Panc1 (cell line): ENCODE results near the gene CABCOCO1. TPM values are rescaled to one million over a fixed set of nuclear protein-coding genes. Genes with fewer than 3 reads are reported as not detected.

Source experiments
- ATAC-seq: fragments of 200-7000 bp; cut with Tn5 transposase; 2 replicates; pipeline ENCODE4 v1.9.1; 2020; ENCODE audit warnings: mild to moderate bottlenecking, moderate library complexity
- BruUV-seq: library from RNA; stranded (reverse); fragments of 400-500 nt; replicated peaks from 2 replicates; lab custom pipeline; 2021; lab: Mats Ljungman, UMichigan
- CTCF ChIA-PET: fragments of 300-600 bp; sonication (Branson Sonifier 250); formaldehyde crosslinking; loops from one replicate; lab custom pipeline; 2022; ENCODE audit warnings: antibody characterized with exemption; lab: Charles Lee
- POLR2A ChIA-PET: fragments of 300-600 bp; sonication (Branson Sonifier 250); formaldehyde crosslinking; loops from one replicate; lab custom pipeline; 2022; ENCODE audit warnings: antibody characterized with exemption; lab: Charles Lee
- DNase-seq: peaks from one replicate; pipeline ENCODE4 v3.0.0-alpha.2; 2010; ENCODE audit warnings: low read depth, low spot score
- H3K27ac ChIP-seq: 2 replicates; pipeline ENCODE4 v1.5.1; 2011; ENCODE audit warnings: mild to moderate bottlenecking, low read length, inconsistent platforms
- H3K27me3 ChIP-seq: fragments of 200-500 bp; sonication (Bioruptor generic); 2 replicates; pipeline ENCODE4 v1.6.0; 2014; ENCODE audit warnings: low read length, inconsistent platforms; ENCODE audit not compliant: control insufficient read depth, insufficient read depth
- H3K36me3 ChIP-seq: fragments of 200-500 bp; sonication (Bioruptor generic); 2 replicates; pipeline ENCODE4 v1.5.1; 2014; ENCODE audit warnings: inconsistent platforms, mild to moderate bottlenecking, low read length, moderate library complexity; ENCODE audit not compliant: control insufficient read depth, insufficient read depth
- H3K4me1 ChIP-seq: 2 replicates; pipeline ENCODE4 v1.5.1; 2011; ENCODE audit warnings: inconsistent platforms, mild to moderate bottlenecking, low read length, moderate library complexity; ENCODE audit not compliant: control insufficient read depth, insufficient read depth
- H3K4me3 ChIP-seq, 2 experiments: 2 replicates each; pipeline ENCODE4 v1.5.1; 2011 to 2012; ENCODE audit warnings: low read depth in 2 of 2, low read length in 2 of 2, mild to moderate bottlenecking in 2 of 2, inconsistent platforms in 1 of 2, moderate library complexity in 1 of 2
- H3K9me3 ChIP-seq: fragments of 200-500 bp; sonication (Bioruptor generic); 2 replicates; pipeline ENCODE4 v1.5.1; 2014; ENCODE audit warnings: low read depth, mild to moderate bottlenecking, inconsistent platforms, low read length, moderate library complexity; ENCODE audit not compliant: control insufficient read depth, insufficient read depth
- POLR2AphosphoS5 ChIP-seq: IDR thresholded peaks from 2 replicates; pipeline ENCODE4 v1.6.1; 2012; ENCODE audit warnings: mild to moderate bottlenecking, low read depth, low read length, moderate library complexity
- REST ChIP-seq, 2 experiments: IDR thresholded peaks; 2 replicates each; pipeline ENCODE4 v1.6.1; 2011 to 2012; ENCODE audit warnings: low read depth in 2 of 2, control low read depth in 1 of 2, low read length in 1 of 2, mild to moderate bottlenecking in 1 of 2, moderate library complexity in 1 of 2; ENCODE audit not compliant: insufficient read depth in 1 of 2
- SIN3A ChIP-seq: IDR thresholded peaks from 2 replicates; pipeline ENCODE4 v1.6.1; 2012; ENCODE audit warnings: low read depth, mild to moderate bottlenecking, low read length, moderate library complexity, borderline replicate concordance; ENCODE audit not compliant: insufficient read depth
- TCF7L2 ChIP-seq: IDR thresholded peaks from 2 replicates; pipeline ENCODE4 v1.6.1; 2011; ENCODE audit warnings: mild to moderate bottlenecking, low read depth, low read length, inconsistent platforms
- in situ Hi-C: cut with HindIII; loops from 2 replicates; pipeline ENCODE4 v1.10.0; 2016; ENCODE audit warnings: low sequenced_read_pairs, low pct_unique_long_range_greater_than_20kb
- intact Hi-C: fragments of 100-400 bp; cut with micrococcal nuclease; formaldehyde crosslinking; loops from one replicate; pipeline ENCODE4 v1.10.0; 2022; ENCODE audit not compliant: unreplicated experiment
- total RNA-seq: library from RNA; stranded (reverse); gene quantifications from one replicate; pipeline ENCODE4 v1.2.1, GENCODE V29; 2021; ENCODE audit not compliant: unreplicated experiment
- TF ChIP-seq, protein P1 (sequence below): fragments of 450-650 bp; IDR thresholded peaks from 2 replicates; pipeline ENCODE4 v1.5.1; 2017; ENCODE audit warnings: mild to moderate bottlenecking

CABCOCO1 gene
- total RNA-seq, 1 experiment from 2014 or later = 4.0 TPM

- ChIA-PET CTCF (no interaction called here), POLR2A (no interaction called here)
- ATAC-seq (peak; percentile 51; the same call in 1 of the 2 replicates), DNase-seq (no peak)
- Histone ChIP-seq H3K27ac (peak overlapping the region; percentile 69), H3K4me3 (no peak overlapping the region), H3K9me3 (no peaks in the 10 kb centered on the region), H3K4me1 (peaks cover 6% of the 10 kb centered on the region; the same call in 1 of the 2 replicates), H3K36me3 (no peaks in the 10 kb centered on the region), H3K27me3 (no peaks in the 10 kb centered on the region)
- intact Hi-C loops = no loop called here
- no TSS peak for BruUV-seq
- no peak for TF ChIP-seq POLR2AphosphoS5
- TF ChIP-seq REST (IDR thresholded peaks at IDR 0.05; ENCODE audit: insufficient read depth in 1 of 2, low read depth in 2 of 2, low read length in 1 of 2) = no peak
- TF ChIP-seq SIN3A = no peak
- TF ChIP-seq, protein P1, sequence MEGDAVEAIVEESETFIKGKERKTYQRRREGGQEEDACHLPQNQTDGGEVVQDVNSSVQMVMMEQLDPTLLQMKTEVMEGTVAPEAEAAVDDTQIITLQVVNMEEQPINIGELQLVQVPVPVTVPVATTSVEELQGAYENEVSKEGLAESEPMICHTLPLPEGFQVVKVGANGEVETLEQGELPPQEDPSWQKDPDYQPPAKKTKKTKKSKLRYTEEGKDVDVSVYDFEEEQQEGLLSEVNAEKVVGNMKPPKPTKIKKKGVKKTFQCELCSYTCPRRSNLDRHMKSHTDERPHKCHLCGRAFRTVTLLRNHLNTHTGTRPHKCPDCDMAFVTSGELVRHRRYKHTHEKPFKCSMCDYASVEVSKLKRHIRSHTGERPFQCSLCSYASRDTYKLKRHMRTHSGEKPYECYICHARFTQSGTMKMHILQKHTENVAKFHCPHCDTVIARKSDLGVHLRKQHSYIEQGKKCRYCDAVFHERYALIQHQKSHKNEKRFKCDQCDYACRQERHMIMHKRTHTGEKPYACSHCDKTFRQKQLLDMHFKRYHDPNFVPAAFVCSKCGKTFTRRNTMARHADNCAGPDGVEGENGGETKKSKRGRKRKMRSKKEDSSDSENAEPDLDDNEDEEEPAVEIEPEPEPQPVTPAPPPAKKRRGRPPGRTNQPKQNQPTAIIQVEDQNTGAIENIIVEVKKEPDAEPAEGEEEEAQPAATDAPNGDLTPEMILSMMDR = no peak
- in situ Hi-C loops = no loop called here
These were observed 20.1 kb upstream of the CABCOCO1 start for GRCh38 chr10:61642676-61643075.

GRCh38 chr10:61643316-61643751 lies 19.4 kb upstream of the CABCOCO1 start:
- no TSS peak for BruUV-seq
- no peaks in the 10 kb centered on the region for H3K27me3 ChIP-seq
- ChIA-PET CTCF (no interaction called here), POLR2A (no interaction called here)
- ATAC-seq (no peak; the same call in 1 of the 2 replicates), DNase-seq (no peak)
- peaks cover 6% of the 10 kb centered on the region; the same call in 1 of the 2 replicates for H3K4me1 ChIP-seq
- H3K4me3 ChIP-seq = no peak overlapping the region
- in situ Hi-C loops (no loop called here), intact Hi-C loops (no loop called here)
- H3K27ac ChIP-seq = peak overlapping the region; percentile 69; the same call in 1 of the 2 replicates
- TF ChIP-seq REST (IDR thresholded peaks at IDR 0.05; ENCODE audit: insufficient read depth in 1 of 2, low read depth in 2 of 2, low read length in 1 of 2) = no peak
- no peak for TF ChIP-seq SIN3A
- TF ChIP-seq, protein P1 = no peak
- no peak for TF ChIP-seq TCF7L2
- TF ChIP-seq POLR2AphosphoS5 = no peak
- no peaks in the 10 kb centered on the region for H3K9me3 ChIP-seq
- no peaks in the 10 kb centered on the region for H3K36me3 ChIP-seq
